ENCODE results near the gene GLIPR2. TPM values are rescaled to one million over a fixed set of nuclear protein-coding genes. Genes with fewer than 3 reads are reported as not detected.

GLIPR2 gene
- total RNA-seq, 1 donor from 2014 or later: 14.3 TPM

DNA sequence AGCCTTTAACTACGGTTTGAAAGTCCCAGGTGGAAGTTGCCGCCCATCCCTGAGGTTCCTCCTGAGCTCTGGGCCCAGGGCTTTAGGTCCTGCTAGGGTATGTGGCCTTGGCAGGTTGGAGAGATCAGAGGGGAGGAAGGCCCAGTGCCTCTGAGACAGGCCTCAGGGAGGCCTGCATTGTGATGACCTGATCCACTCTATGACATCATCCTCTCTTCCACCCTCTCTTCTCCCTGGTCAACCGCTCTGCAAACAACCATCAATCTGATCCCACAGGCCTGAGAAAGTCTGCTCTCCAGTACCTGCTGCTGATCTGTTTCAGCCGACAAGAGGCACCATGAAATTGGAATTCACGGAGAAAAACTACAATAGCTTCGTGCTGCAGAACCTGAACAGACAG lies 32.6 kb downstream of the GLIPR2 start, which contains the start of gene CCIN:
CCIN (plus strand) TSS at position 223 of the 400 bp plus-strand sequence; CDS start at position 338, 115 bp downstream.
- H3K4me3 Mint-ChIP-seq: no peak within 1 kb of the TSS
- no peak within 1 kb of the TSS for H3K27ac Mint-ChIP-seq
- H3K36me3 Mint-ChIP-seq (ENCODE audit: low read depth): no peaks in the 10 kb centered on the region
- DNase-seq (no peak), ATAC-seq (ENCODE audit: low read depth) (no peak)
- CTCF ChIA-PET: interaction anchor here (1.1 to 10.6 kb wide), 3 partner anchors 21 to 67 kb away, joined by 4 to 299 read pairs (median 25); partner anchors contain the start of gene CLTA
- POLR2A ChIA-PET: interaction anchor here (0.6 to 1.0 kb wide), 2 partner anchors 14 to 77 kb away, joined by 3 to 4 read pairs; no protein-coding TSS in a partner anchor
- peaks cover 7% of the 10 kb centered on the region for H3K4me1 Mint-ChIP-seq
- H3K27me3 Mint-ChIP-seq: peaks cover 1% of the 10 kb centered on the region
- no peaks in the 10 kb centered on the region for H3K9me3 Mint-ChIP-seq
- no peak for TF ChIP-seq CTCF (IDR thresholded peaks at IDR 0.05)
- intact Hi-C loops (cut with micrococcal nuclease): no loop called here

GRCh38 chr9:36169708-36170107 lies 33.2 kb downstream of the GLIPR2 start:
- ChIA-PET CTCF (interaction anchor here (10.6 kb wide), 1 partner anchor 68 kb away, joined by 299 read pairs; no protein-coding TSS in a partner anchor), POLR2A (interaction anchor here (0.6 to 1.0 kb wide), 2 partner anchors 14 to 77 kb away, joined by 3 to 4 read pairs; no protein-coding TSS in a partner anchor)
- no peaks in the 10 kb centered on the region for H3K36me3 Mint-ChIP-seq (ENCODE audit: low read depth)
- ATAC-seq (ENCODE audit: low read depth): no peak
- H3K4me3 Mint-ChIP-seq: no peak overlapping the region
- H3K9me3 Mint-ChIP-seq: no peaks in the 10 kb centered on the region
- DNase-seq: no peak
- TF ChIP-seq CTCF (IDR thresholded peaks at IDR 0.05): no peak
- intact Hi-C loops (cut with micrococcal nuclease): no loop called here
- peaks cover 7% of the 10 kb centered on the region for H3K4me1 Mint-ChIP-seq
- peaks cover 3% of the 10 kb centered on the region for H3K27me3 Mint-ChIP-seq
- H3K27ac Mint-ChIP-seq: no peak overlapping the region

GRCh38 chr9:36170531-36170930 lies 34.0 kb downstream of the GLIPR2 start:
- POLR2A ChIA-PET: no interaction called here
- no peaks in the 10 kb centered on the region for H3K9me3 Mint-ChIP-seq
- CTCF ChIA-PET: interaction anchor here (10.6 kb wide), 1 partner anchor 68 kb away, joined by 299 read pairs; no protein-coding TSS in a partner anchor

DNA sequence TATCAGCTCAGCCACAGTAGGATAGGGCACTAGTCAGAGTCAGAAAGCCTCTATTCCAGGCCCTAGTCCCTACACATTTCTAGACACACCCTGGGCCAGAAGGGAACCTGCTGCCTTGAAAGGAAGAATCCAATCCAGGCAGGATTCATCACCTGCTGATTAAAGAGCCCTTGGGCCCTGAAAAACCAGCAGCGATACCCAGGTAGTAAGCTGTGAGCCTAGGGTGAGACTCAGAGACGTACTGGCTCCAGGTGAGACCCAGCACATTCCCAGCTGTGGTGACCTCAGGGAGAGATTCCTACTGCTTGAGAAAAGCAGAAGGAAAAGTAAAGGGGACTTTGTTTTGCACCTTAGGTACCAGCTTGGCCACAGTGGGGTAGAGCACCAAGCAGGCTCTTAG lies 37.3 kb downstream of the GLIPR2 start:
- Mint-ChIP-seq H3K36me3 (ENCODE audit: low read depth) (no peaks in the 10 kb centered on the region), H3K27ac (no peak overlapping the region), H3K4me1 (no peaks in the 10 kb centered on the region), H3K4me3 (no peak overlapping the region), H3K9me3 (no peaks in the 10 kb centered on the region), H3K27me3 (peaks cover 7% of the 10 kb centered on the region)
- intact Hi-C loops (cut with micrococcal nuclease): no loop called here
- CTCF ChIA-PET: interaction anchor here (1.5 kb wide), 1 partner anchor 72 kb away, joined by 7 read pairs; no protein-coding TSS in a partner anchor
- DNase-seq (no peak), ATAC-seq (ENCODE audit: low read depth) (no peak)
- POLR2A ChIA-PET: interaction anchor here (0.6 kb wide), 1 partner anchor 9 kb away, joined by 3 read pairs; no protein-coding TSS in a partner anchor
- no peak for TF ChIP-seq CTCF (IDR thresholded peaks at IDR 0.05)

More at GRCh38 chr9:36170531-36170930, 34.0 kb downstream of the GLIPR2 start:
- Mint-ChIP-seq H3K27ac (no peak overlapping the region), H3K36me3 (ENCODE audit: low read depth) (no peaks in the 10 kb centered on the region), H3K27me3 (peaks cover 7% of the 10 kb centered on the region), H3K4me3 (no peak overlapping the region), H3K4me1 (peaks cover 7% of the 10 kb centered on the region)
- no peak for DNase-seq
- intact Hi-C loops (cut with micrococcal nuclease): no loop called here
- no peak for TF ChIP-seq CTCF (IDR thresholded peaks at IDR 0.05)
- ATAC-seq (ENCODE audit: low read depth): no peak

DNA sequence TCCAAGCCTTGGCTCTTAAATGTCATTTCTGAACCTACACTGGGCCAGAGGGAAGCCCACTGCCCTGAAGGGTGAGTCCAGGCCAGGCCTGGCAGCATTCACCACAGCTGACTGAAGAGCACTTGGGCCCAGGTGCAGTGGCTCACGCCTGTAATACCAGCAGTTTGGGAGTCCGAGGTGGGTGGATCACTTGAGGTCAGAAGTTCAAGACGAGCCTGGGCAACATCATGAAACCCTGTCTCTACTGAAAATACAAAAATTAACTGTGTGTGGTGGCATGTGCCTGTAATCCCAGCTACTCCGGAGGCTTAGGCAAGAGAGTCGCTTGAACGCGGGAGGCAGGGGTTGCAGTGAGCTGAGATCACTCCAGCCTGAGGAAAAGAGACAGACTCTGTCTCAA lies 37.7 kb downstream of the GLIPR2 start:
- ATAC-seq (ENCODE audit: low read depth) (no peak), DNase-seq (no peak)
- H3K27ac Mint-ChIP-seq: no peak overlapping the region
- ChIA-PET CTCF (interaction anchor here (1.5 kb wide), 1 partner anchor 72 kb away, joined by 7 read pairs; no protein-coding TSS in a partner anchor), POLR2A (interaction anchor here (0.6 kb wide), 1 partner anchor 10 kb away, joined by 3 read pairs; no protein-coding TSS in a partner anchor)
- no peaks in the 10 kb centered on the region for H3K4me1 Mint-ChIP-seq
- intact Hi-C loops (cut with micrococcal nuclease): no loop called here
- TF ChIP-seq CTCF (IDR thresholded peaks at IDR 0.05): no peak
- no peaks in the 10 kb centered on the region for H3K9me3 Mint-ChIP-seq
- H3K27me3 Mint-ChIP-seq: peaks cover 7% of the 10 kb centered on the region
- no peak overlapping the region for H3K4me3 Mint-ChIP-seq
- H3K36me3 Mint-ChIP-seq (ENCODE audit: low read depth): no peaks in the 10 kb centered on the region

Data from activated B cell treated with CpG ODN at 0.5 μM for 24 hours (primary cell).